ENCODE results near the gene LEKR1.

- no peak for TF ChIP-seq BHLHE40 (IDR thresholded peaks at IDR 0.05; ENCODE audit: borderline replicate concordance)
- no peak for TF ChIP-seq FOXM1 (IDR thresholded peaks at IDR 0.05; ENCODE audit: borderline replicate concordance)
Observed at GRCh38 chr3:157042226-157042625, 216.1 kb downstream of the LEKR1 start.

All from HEK293T (cell line).